Nephron progenitor cell (in vitro differentiated cells): ENCODE results near the gene TRMT61A.

ENCODE experiments used
- DNase-seq: peaks from one replicate; pipeline ENCODE4 v3.0.0; 2021
- H3K27ac Mint-ChIP-seq: 2 replicates; pipeline ENCODE4 v1.8.0; 2021; ENCODE audit warnings: mild to moderate bottlenecking, moderate library complexity, mixed read lengths
- H3K27me3 Mint-ChIP-seq: 2 replicates; pipeline ENCODE4 v1.8.0; 2021; ENCODE audit warnings: mild to moderate bottlenecking, low read depth, mixed read lengths; ENCODE audit not compliant: poor library complexity
- H3K36me3 Mint-ChIP-seq: 2 replicates; pipeline ENCODE4 v1.8.0; 2021; ENCODE audit warnings: low read depth, mixed read lengths
- H3K4me1 Mint-ChIP-seq: 2 replicates; pipeline ENCODE4 v1.8.0; 2021; ENCODE audit warnings: mixed read lengths
- H3K4me3 Mint-ChIP-seq: 2 replicates; pipeline ENCODE4 v1.8.0; 2021; ENCODE audit warnings: mild to moderate bottlenecking, moderate library complexity, mixed read lengths
- H3K9me3 Mint-ChIP-seq: 2 replicates; pipeline ENCODE4 v1.8.0; 2021; ENCODE audit warnings: mild to moderate bottlenecking, moderate library complexity, mixed read lengths
- TF ChIP-seq, protein P1 (sequence below): fragments of 200-600 bp; sonication (generic); IDR thresholded peaks from 2 replicates; pipeline ENCODE4 v1.5.0; 2021; ENCODE audit warnings: antibody characterized with exemption

TRMT61A gene

DNA sequence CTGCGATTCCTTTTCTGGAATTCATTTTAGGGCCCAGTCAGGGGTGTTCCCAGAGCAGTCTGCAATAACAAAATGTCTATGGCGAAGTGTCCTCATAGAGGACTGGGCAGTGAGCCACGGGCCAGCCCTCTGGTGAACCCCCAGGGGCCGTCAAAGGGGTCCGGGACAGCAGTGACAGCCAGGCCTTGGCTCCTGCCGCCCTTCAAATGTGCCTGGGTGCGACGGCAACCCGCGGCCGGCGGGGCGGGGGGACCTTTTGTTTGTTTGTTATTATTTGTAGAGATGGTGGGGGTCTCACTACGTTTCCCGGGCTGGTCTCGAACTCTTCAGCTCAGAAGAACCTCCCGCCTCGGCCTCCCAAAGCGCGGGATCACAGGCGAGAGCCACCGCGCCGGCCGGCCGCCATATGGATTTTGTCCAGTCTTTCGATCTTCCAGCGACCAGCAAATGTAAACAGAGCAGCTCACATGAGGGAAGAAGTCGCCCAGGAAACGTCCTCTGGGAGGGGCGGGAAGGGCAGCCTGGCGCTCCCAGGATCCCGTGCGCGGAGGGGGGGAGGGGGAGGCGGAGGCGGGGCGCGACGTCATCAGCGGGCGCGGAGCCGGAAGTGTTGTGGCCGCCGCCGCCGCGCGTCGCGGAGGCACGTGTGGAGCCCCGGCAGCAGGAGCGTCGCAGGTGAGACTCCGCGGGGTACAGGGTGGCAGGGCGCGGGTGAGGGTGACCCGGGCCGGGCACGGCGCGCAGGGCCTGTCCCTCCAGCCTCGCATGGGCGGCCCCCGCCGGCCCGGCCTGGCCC, at the start of gene TRMT61A:
Gene TRMT61A (plus strand): TSS at position 610 of the 796 bp plus-strand sequence. CDS start 783 bp downstream, outside the sequence.
- TF ChIP-seq, protein P1, sequence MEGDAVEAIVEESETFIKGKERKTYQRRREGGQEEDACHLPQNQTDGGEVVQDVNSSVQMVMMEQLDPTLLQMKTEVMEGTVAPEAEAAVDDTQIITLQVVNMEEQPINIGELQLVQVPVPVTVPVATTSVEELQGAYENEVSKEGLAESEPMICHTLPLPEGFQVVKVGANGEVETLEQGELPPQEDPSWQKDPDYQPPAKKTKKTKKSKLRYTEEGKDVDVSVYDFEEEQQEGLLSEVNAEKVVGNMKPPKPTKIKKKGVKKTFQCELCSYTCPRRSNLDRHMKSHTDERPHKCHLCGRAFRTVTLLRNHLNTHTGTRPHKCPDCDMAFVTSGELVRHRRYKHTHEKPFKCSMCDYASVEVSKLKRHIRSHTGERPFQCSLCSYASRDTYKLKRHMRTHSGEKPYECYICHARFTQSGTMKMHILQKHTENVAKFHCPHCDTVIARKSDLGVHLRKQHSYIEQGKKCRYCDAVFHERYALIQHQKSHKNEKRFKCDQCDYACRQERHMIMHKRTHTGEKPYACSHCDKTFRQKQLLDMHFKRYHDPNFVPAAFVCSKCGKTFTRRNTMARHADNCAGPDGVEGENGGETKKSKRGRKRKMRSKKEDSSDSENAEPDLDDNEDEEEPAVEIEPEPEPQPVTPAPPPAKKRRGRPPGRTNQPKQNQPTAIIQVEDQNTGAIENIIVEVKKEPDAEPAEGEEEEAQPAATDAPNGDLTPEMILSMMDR: no peak
- H3K27me3 Mint-ChIP-seq: peaks cover 7% of the 10 kb centered on the region
- H3K27ac Mint-ChIP-seq: peak within 1 kb of the TSS; percentile 99
- DNase-seq: peak; percentile 80
- no peaks in the 10 kb centered on the region for H3K9me3 Mint-ChIP-seq
- no peaks in the 10 kb centered on the region for H3K36me3 Mint-ChIP-seq
- peak within 1 kb of the TSS; percentile 95 for H3K4me3 Mint-ChIP-seq
- peaks cover 64% of the 10 kb centered on the region for H3K4me1 Mint-ChIP-seq

DNA sequence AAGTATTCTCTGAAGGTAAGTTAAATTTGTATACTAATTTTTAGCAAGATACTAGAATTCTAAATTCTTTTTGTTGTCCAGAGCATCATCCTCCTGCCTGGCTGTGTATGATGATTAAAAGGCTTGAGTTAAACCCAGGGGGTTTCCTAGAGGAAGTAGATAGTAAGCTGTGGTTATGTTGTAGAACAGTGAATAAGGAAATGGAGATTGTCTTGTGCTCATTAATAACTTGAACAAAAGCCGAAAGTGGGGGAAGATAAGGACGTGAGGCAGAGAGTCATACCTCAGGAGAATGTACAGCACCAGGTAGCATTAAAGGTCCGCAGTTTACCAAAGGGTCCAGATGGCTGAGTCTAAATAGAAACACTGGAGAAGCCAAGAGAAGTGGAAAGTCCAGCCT, 48.4 kb upstream of the TRMT61A start:
- no peaks in the 10 kb centered on the region for H3K9me3 Mint-ChIP-seq
- no peak for DNase-seq
- no peaks in the 10 kb centered on the region for H3K4me1 Mint-ChIP-seq
- peak overlapping the region; percentile 6 for H3K27ac Mint-ChIP-seq
- H3K4me3 Mint-ChIP-seq: no peak overlapping the region
- no peaks in the 10 kb centered on the region for H3K27me3 Mint-ChIP-seq
- peaks cover 65% of the 10 kb centered on the region for H3K36me3 Mint-ChIP-seq
- TF ChIP-seq, protein P1: no peak

DNA sequence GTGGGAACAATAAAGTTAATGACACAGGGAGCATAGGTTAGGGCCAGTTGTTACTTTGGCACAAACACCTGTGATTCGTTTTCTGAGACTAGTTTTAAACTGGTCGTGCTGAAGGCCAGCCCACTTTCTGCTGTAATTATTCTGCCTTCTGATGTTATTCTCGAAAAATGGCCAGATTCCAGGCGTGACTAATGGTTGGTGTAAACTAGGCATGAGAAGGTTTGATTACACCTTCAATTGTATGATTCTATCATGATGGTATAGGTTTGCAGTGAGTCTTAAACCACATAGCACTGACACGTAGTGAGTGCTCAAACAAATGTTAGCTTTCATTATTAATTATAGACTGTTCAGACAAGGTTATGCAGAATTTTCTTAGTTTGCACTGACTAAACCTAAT, 45.4 kb upstream of the TRMT61A start:
- Mint-ChIP-seq H3K4me3 (no peak overlapping the region), H3K36me3 (peaks cover 50% of the 10 kb centered on the region)
- DNase-seq: no peak

DNA sequence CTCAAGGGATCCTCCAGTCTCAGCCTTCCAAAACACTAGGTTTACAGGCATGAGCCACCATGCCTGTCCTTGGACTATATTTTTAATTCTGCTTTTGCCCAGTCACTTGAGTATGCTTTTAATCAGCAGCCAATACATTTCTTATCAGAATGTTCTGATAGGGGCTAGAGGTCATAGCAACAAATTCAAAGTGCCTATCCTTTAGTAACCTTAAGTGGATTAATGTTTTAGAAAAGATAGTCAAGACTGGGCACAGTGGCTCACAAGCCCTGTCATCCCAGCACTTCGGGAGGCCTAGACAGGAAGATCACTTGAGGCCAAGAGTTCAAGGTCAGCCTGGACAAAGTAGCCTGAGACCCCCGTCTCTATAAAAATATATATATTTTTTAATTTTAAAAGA, 43.5 kb upstream of the TRMT61A start:
- H3K4me3 Mint-ChIP-seq: no peak overlapping the region

More for the DNA sequence above, 45.4 kb upstream of the TRMT61A start:
- TF ChIP-seq, protein P1: no peak
- Mint-ChIP-seq H3K27me3 (no peaks in the 10 kb centered on the region), H3K4me1 (no peaks in the 10 kb centered on the region), H3K9me3 (no peaks in the 10 kb centered on the region), H3K27ac (no peak overlapping the region)

DNA sequence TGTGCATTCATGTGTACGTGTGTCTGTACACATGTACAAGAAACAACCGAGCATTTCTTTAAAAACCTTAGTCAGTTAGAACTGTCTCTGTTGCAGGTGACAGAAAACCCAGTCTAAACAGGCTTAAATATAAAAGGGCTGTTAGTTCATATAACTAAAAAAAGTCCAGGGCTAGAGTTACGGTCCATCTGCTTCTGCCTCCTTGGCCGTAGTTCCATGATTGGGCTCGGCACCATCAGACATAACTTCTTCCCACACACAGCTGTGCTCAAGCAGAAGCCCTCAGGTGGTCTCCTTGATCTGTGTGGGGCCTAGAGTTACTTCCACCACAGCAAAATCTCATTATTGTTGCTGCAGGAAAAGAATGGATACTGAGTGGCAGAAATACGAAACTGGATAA, 40.9 kb upstream of the TRMT61A start:
- no peaks in the 10 kb centered on the region for H3K27me3 Mint-ChIP-seq
- peaks cover 43% of the 10 kb centered on the region for H3K36me3 Mint-ChIP-seq
- TF ChIP-seq, protein P1: no peak
- peak overlapping the region; percentile 42 for H3K27ac Mint-ChIP-seq
- no peak for DNase-seq
- H3K4me3 Mint-ChIP-seq: no peak overlapping the region
- H3K9me3 Mint-ChIP-seq: no peaks in the 10 kb centered on the region
- no peaks in the 10 kb centered on the region for H3K4me1 Mint-ChIP-seq

More for the DNA sequence above, 43.5 kb upstream of the TRMT61A start:
- no peaks in the 10 kb centered on the region for H3K4me1 Mint-ChIP-seq
- peaks cover 48% of the 10 kb centered on the region for H3K36me3 Mint-ChIP-seq
- no peaks in the 10 kb centered on the region for H3K27me3 Mint-ChIP-seq
- DNase-seq: no peak
- H3K27ac Mint-ChIP-seq: no peak overlapping the region
- TF ChIP-seq, protein P1: no peak
- H3K9me3 Mint-ChIP-seq: no peaks in the 10 kb centered on the region

DNA sequence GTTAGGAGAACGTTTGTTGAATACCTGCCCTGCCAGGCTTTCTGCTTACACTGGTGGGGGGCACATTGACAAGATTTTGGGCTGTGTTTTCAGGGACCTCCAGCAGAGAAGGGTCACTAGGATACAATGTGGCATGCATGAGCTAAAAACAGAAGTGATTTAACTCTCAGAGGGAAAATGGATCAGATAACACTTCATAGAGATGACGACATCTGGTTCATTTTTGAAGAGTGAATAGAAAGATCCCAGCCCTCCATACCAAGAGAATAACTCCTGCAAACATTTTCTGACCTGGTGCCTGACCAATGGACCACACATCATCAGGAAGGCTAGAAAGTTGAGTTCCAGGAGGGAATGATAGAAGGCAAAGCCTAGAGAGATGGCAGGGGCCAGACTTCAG, 40.0 kb upstream of the TRMT61A start:
- H3K27ac Mint-ChIP-seq: peak overlapping the region; percentile 37
- no peaks in the 10 kb centered on the region for H3K9me3 Mint-ChIP-seq
- H3K4me3 Mint-ChIP-seq: no peak overlapping the region
- no peak for DNase-seq
- H3K36me3 Mint-ChIP-seq: peaks cover 41% of the 10 kb centered on the region
- H3K27me3 Mint-ChIP-seq: no peaks in the 10 kb centered on the region
- H3K4me1 Mint-ChIP-seq: no peaks in the 10 kb centered on the region
- TF ChIP-seq, protein P1: no peak
